H1 (cell line): ENCODE measurements around the gene WFDC5. TPM values are rescaled to one million over a fixed set of nuclear protein-coding genes. Genes with fewer than 3 reads are reported as not detected.

Source experiments
- CTCF ChIA-PET: fragments of 300-600 bp; sonication (Branson Sonifier 250); formaldehyde crosslinking; loops from one replicate; lab custom pipeline; 2021; ENCODE audit not compliant: partially characterized antibody; lab: Charles Lee
- POLR2A ChIA-PET: fragments of 300-600 bp; sonication (Branson Sonifier 250); formaldehyde crosslinking; loops from one replicate; lab custom pipeline; 2021; ENCODE audit warnings: inconsistent platforms; ENCODE audit not compliant: partially characterized antibody; lab: Charles Lee
- DNase-seq, 2 experiments: peaks; one replicate each; pipeline versions ENCODE4 v3.0.0 to v3.0.0-alpha.2; 2010 to 2022; ENCODE audit warnings: low spot score in 2 of 2, low read depth in 1 of 2, mixed read lengths in 1 of 2
- FAIRE-seq: peaks from 2 replicates; lab custom pipeline; 2011; peaks lifted over from hg19 to GRCh38; lab: Jason Lieb, UNC
- H2AFZ ChIP-seq: 2 replicates; pipeline ENCODE4 v1.8.1; 2012; ENCODE audit warnings: low read length, inconsistent platforms
- H2AK5ac ChIP-seq: 2 replicates; pipeline ENCODE4 v1.6.1; 2013; ENCODE audit warnings: low read depth, low read length
- H2BK120ac ChIP-seq: replicated peaks from 2 replicates; pipeline ENCODE3; 2013; ENCODE audit warnings: low read depth, low read length, inconsistent platforms
- H2BK12ac ChIP-seq: 2 replicates; pipeline ENCODE4 v1.6.1; 2013; ENCODE audit warnings: low read depth, low read length
- H2BK15ac ChIP-seq: 2 replicates; pipeline ENCODE4 v1.6.1; 2013; ENCODE audit warnings: low read length
- H2BK20ac ChIP-seq: 2 replicates; pipeline ENCODE4 v1.6.1; 2013; ENCODE audit warnings: low read length
- H2BK5ac ChIP-seq: 2 replicates; pipeline ENCODE4 v1.6.1; 2013; ENCODE audit warnings: low read depth, low read length
- H3K14ac ChIP-seq: 2 replicates; pipeline ENCODE4 v1.6.1; 2013; ENCODE audit warnings: inconsistent platforms; ENCODE audit not compliant: insufficient read length
- H3K18ac ChIP-seq: 2 replicates; pipeline ENCODE4 v1.6.1; 2013; ENCODE audit warnings: low read length; ENCODE audit errors: extremely low read depth
- H3K23ac ChIP-seq: 2 replicates; pipeline ENCODE4 v1.6.1; 2013; ENCODE audit warnings: inconsistent platforms; ENCODE audit not compliant: insufficient read length
- H3K23me2 ChIP-seq: 2 replicates; pipeline ENCODE4 v1.6.1; 2013; ENCODE audit warnings: low read depth, low read length
- H3K27ac ChIP-seq: 2 replicates; pipeline ENCODE4 v1.6.1; 2011; ENCODE audit warnings: low read depth, low read length, inconsistent platforms
- H3K27me3 ChIP-seq, 4 experiments: replicated peaks in 1 of 4; 1 replicate in 1 of 4; 2 replicates in 3 of 4; pipeline versions ENCODE4 v1.6.1 to v1.8.1; 2011 to 2013; ENCODE audit warnings: low read length in 3 of 4, mild to moderate bottlenecking in 3 of 4, inconsistent platforms in 2 of 4, mixed read lengths in 2 of 4, moderate library complexity in 1 of 4; ENCODE audit not compliant: control insufficient read depth in 3 of 4, insufficient read depth in 3 of 4; ENCODE audit errors: extremely low read depth in 1 of 4
- H3K36me3 ChIP-seq, 4 experiments: 2 replicates each; pipeline versions ENCODE4 v1.6.1 to v1.8.1; 2011 to 2013; ENCODE audit warnings: mild to moderate bottlenecking in 4 of 4, low read length in 3 of 4, moderate library complexity in 2 of 4, control low read depth in 1 of 4, inconsistent platforms in 1 of 4; ENCODE audit not compliant: insufficient read depth in 4 of 4, control insufficient read depth in 2 of 4
- H3K4ac ChIP-seq: replicated peaks from 2 replicates; pipeline ENCODE3; 2013; ENCODE audit warnings: low read length, low read depth, mixed read lengths, inconsistent platforms; ENCODE audit not compliant: insufficient read length
- H3K4me1 ChIP-seq, 4 experiments: replicated peaks in 1 of 4; 1 replicate in 1 of 4; 2 replicates in 3 of 4; pipeline versions ENCODE4 v1.6.1 to v1.8.1; 2011 to 2013; ENCODE audit warnings: low read length in 3 of 4, inconsistent platforms in 2 of 4, mixed read lengths in 1 of 4; ENCODE audit not compliant: insufficient read depth in 4 of 4, control insufficient read depth in 3 of 4
- H3K4me2 ChIP-seq, 2 experiments: 2 replicates each; pipeline versions ENCODE4 v1.6.1 to v1.8.1; 2011 to 2013; ENCODE audit warnings: low read depth in 2 of 2, low read length in 2 of 2, control low read depth in 1 of 2, inconsistent platforms in 1 of 2, mild to moderate bottlenecking in 1 of 2; ENCODE audit not compliant: insufficient read depth in 1 of 2
- H3K4me3 ChIP-seq, 4 experiments: fragments of 200-600, 300-600 bp in 1 of 4; sonication (generic), shearing (Covaris generic), sonication (Bioruptor Twin) in 1 of 4; 2 replicates each; pipeline versions ENCODE4 v1.5.1 to v1.8.1; 2011 to 2016; ENCODE audit warnings: low read length in 4 of 4, low read depth in 3 of 4, control low read depth in 2 of 4, inconsistent platforms in 2 of 4, mild to moderate bottlenecking in 2 of 4, mixed read lengths in 1 of 4, moderate library complexity in 1 of 4; ENCODE audit not compliant: insufficient read depth in 2 of 4; ENCODE audit errors: extremely low read depth in 1 of 4
- H3K56ac ChIP-seq: replicated peaks from 2 replicates; pipeline ENCODE3; 2013; ENCODE audit warnings: low read depth, mild to moderate bottlenecking, mixed read lengths, low read length, inconsistent platforms; ENCODE audit not compliant: insufficient read length
- H3K79me1 ChIP-seq: 2 replicates; pipeline ENCODE4 v1.6.1; 2013; ENCODE audit warnings: low read depth, low read length, control low read depth
- H3K79me2 ChIP-seq, 2 experiments: 2 replicates each; pipeline versions ENCODE4 v1.6.1 to v1.8.1; 2012 to 2013; ENCODE audit warnings: low read length in 2 of 2, mild to moderate bottlenecking in 2 of 2, inconsistent platforms in 1 of 2; ENCODE audit not compliant: insufficient read depth in 2 of 2, control insufficient read depth in 1 of 2
- H3K9ac ChIP-seq, 4 experiments: replicated peaks in 1 of 4; 1 replicate in 1 of 4; 2 replicates in 3 of 4; pipeline versions ENCODE4 v1.6.1 to v1.8.1; 2011 to 2013; ENCODE audit warnings: low read depth in 3 of 4, low read length in 3 of 4, control low read depth in 2 of 4, mild to moderate bottlenecking in 2 of 4, moderate library complexity in 2 of 4, inconsistent platforms in 1 of 4; ENCODE audit errors: extremely low read depth in 1 of 4
- H3K9me3 ChIP-seq, 2 experiments: 2 replicates each; pipeline versions ENCODE4 v1.6.1 to v1.8.1; 2012 to 2013; ENCODE audit warnings: mild to moderate bottlenecking in 2 of 2, moderate library complexity in 2 of 2, control low read depth in 1 of 2, inconsistent platforms in 1 of 2, low read depth in 1 of 2, low read length in 1 of 2, mixed read lengths in 1 of 2; ENCODE audit not compliant: insufficient read depth in 2 of 2
- H4K20me1 ChIP-seq, 2 experiments: replicated peaks in 1 of 2; 2 replicates each; pipeline versions ENCODE3 to v1.8.1; 2011 to 2013; ENCODE audit warnings: inconsistent platforms in 2 of 2, low read length in 2 of 2, mild to moderate bottlenecking in 1 of 2; ENCODE audit not compliant: insufficient read depth in 2 of 2, control insufficient read depth in 1 of 2
- H4K5ac ChIP-seq: 2 replicates; pipeline ENCODE4 v1.6.1; 2013; ENCODE audit warnings: low read length, low read depth, mixed read lengths, inconsistent platforms; ENCODE audit not compliant: insufficient read length
- H4K8ac ChIP-seq: 2 replicates; pipeline ENCODE4 v1.8.0; 2013; ENCODE audit warnings: mild to moderate bottlenecking, moderate library complexity, low read length, inconsistent platforms; ENCODE audit not compliant: insufficient read depth; ENCODE audit errors: extremely low read depth
- H4K91ac ChIP-seq: replicated peaks from 2 replicates; pipeline ENCODE3; 2013; ENCODE audit warnings: low read length, mixed read lengths, inconsistent platforms; ENCODE audit not compliant: insufficient read length
- EGR1 ChIP-seq: IDR thresholded peaks from 2 replicates; pipeline ENCODE4 v1.6.1; 2011; ENCODE audit warnings: low read depth, low read length, borderline replicate concordance
- EZH2 ChIP-seq: fragments of 200-600 bp; sonication (generic); IDR thresholded peaks from 2 replicates; pipeline ENCODE4 v1.7.1; 2012; ENCODE audit warnings: low read depth, mild to moderate bottlenecking, moderate library complexity, low read length, inconsistent platforms; ENCODE audit not compliant: severe bottlenecking
- NRF1 ChIP-seq: IDR thresholded peaks from 2 replicates; pipeline ENCODE4 v1.6.1; 2011; ENCODE audit warnings: mild to moderate bottlenecking, low read depth, low read length, improper control_type of control experiment
- PHF8 ChIP-seq: fragments of 200-600 bp; sonication (generic); conservative IDR thresholded peaks from 2 replicates; pipeline ENCODE4 v1.7.1; 2012; ENCODE audit warnings: low read depth, mild to moderate bottlenecking, inconsistent platforms, low read length, moderate library complexity
- POLR2A ChIP-seq, 2 experiments: IDR thresholded peaks; 1 replicate in 1 of 2; 2 replicates in 1 of 2; pipeline ENCODE4 v1.6.1; 2011; ENCODE audit warnings: low read depth in 2 of 2, low read length in 2 of 2, mild to moderate bottlenecking in 2 of 2; ENCODE audit errors: control extremely low read depth in 1 of 2
- RXRA ChIP-seq: IDR thresholded peaks from 2 replicates; pipeline ENCODE4 v1.6.1; 2011; ENCODE audit warnings: low read depth, mild to moderate bottlenecking, low read length, moderate library complexity; ENCODE audit not compliant: insufficient read depth
- SP2 ChIP-seq: IDR thresholded peaks from 2 replicates; pipeline ENCODE4 v1.6.1; 2012; ENCODE audit warnings: mild to moderate bottlenecking, low read length, inconsistent platforms
- TBP ChIP-seq: IDR thresholded peaks from 2 replicates; pipeline ENCODE4 v1.6.1; 2011; ENCODE audit warnings: low read depth, low read length, improper control_type of control experiment
- USF2 ChIP-seq: IDR thresholded peaks from 2 replicates; pipeline ENCODE4 v1.6.1; 2011; ENCODE audit warnings: low read length, improper control_type of control experiment
- ZNF274 ChIP-seq: IDR thresholded peaks from 2 replicates; pipeline ENCODE4 v1.7.0; 2012; ENCODE audit warnings: low read length, borderline replicate concordance; ENCODE audit errors: extremely low read depth
- WGBS, 2 experiments: shearing (Covaris generic) in 1 of 2; methylation state at CpG; one replicate each; pipeline versions ENCODE4 v1.1.6 to v1.1.7; 2013 to 2015; ENCODE audit warnings: low lambda C conversion rate in 2 of 2, mixed read lengths in 2 of 2, inconsistent platforms in 1 of 2, low coverage in 1 of 2, missing lambda C conversion rate in 1 of 2; ENCODE audit not compliant: insufficient replicate concordance in 2 of 2, insufficient coverage in 1 of 2, insufficient read length in 1 of 2; ENCODE audit errors: extremely low coverage in 1 of 2, missing lambda C conversion rate in 1 of 2; 5-methylcytosine and 5-hydroxymethylcytosine counted together
- polyA plus RNA-seq, 7 experiments: library from polyadenylated mRNA; depleted of rRNA in 3 of 7; stranded (reverse) in 5 of 7; unstranded in 2 of 7; fragments of >200 nt in 5 of 7; fragments of 200-250 nt in 2 of 7; gene quantifications; 1 replicate in 5 of 7; 2 replicates in 1 of 7; 4 replicates in 1 of 7; pipeline versions ENCODE4 v1.2.1 to v1.2.3, GENCODE V29; 2011 to 2013; ENCODE audit warnings: missing spikeins in 2 of 7, mixed read lengths in 2 of 7
- total RNA-seq: library from RNA; stranded (reverse); fragmentation: NEBNext Ultra II Directional; extraction: Animal tissue kit (Norgen Biotek cat#: 25700); gene quantifications from 2 replicates; pipeline ENCODE4 v1.2.1, GENCODE V29; 2021
- TF ChIP-seq, protein P1 (sequence below), 3 experiments: IDR thresholded peaks; 1 replicate in 2 of 3; 2 replicates in 1 of 3; pipeline versions ENCODE4 v1.5.1 to v1.6.1; 2011; ENCODE audit warnings: low read length in 3 of 3, mild to moderate bottlenecking in 3 of 3, inconsistent platforms in 2 of 3, low read depth in 1 of 3, moderate library complexity in 1 of 3; ENCODE audit not compliant: insufficient read depth in 1 of 3; ENCODE audit errors: control extremely low read depth in 1 of 3

Gene WFDC5
- total and polyA plus RNA-seq, 2 of the 8 experiments (the other 6 are each of a cell fraction or from before 2014, with no cell fraction given) = not detected

DNA sequence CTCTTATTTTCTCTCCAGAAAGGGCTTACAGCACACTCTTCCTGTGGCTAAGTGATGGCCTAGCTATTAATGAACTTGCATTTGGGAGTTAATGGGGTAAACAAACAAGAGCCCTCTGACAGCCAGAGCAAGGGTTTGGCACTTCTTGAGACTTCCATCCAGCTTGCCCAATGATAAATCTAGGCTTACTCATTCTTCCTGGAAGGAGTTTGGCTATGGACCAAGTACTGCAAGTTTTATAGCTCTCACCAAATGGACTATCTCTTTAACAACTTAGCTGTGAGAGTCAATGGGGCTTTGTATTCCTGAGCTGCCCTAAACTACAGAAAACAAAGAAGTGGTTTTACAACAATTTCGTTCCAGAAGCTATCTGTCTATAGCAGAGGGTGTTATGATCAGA, 43.0 kb upstream of the WFDC5 start:
- Histone ChIP-seq H3K36me3 (no peaks in the 10 kb centered on the region), H2AFZ (no peak overlapping the region), H3K27me3 (peaks cover 0 to 1% (median 0%) of the 10 kb centered on the region in 4 experiments; a peak in 1 of 7 replicates), H3K79me1 (no peaks in the 10 kb centered on the region), H2AK5ac (no peak overlapping the region), H3K9ac (no peak overlapping the region), H3K4me3 (no peak overlapping the region), H2BK120ac (no peak overlapping the region), H4K8ac (no peak overlapping the region), H3K27ac (no peak overlapping the region), H3K23ac (no peak overlapping the region), H2BK15ac (no peak overlapping the region), H3K18ac (no peak overlapping the region), H4K5ac (no peak overlapping the region), H2BK12ac (no peak overlapping the region), H3K4ac (no peak overlapping the region), H2BK20ac (no peak overlapping the region), H3K79me2 (no peaks in the 10 kb centered on the region), H3K9me3 (peaks cover 2 to 4% of the 10 kb centered on the region in 2 experiments; a peak in 2 of 4 replicates), H3K23me2 (no peaks in the 10 kb centered on the region), H2BK5ac (no peak overlapping the region), H3K14ac (no peak overlapping the region), H4K91ac (no peak overlapping the region), H3K56ac (no peak overlapping the region), H4K20me1 (no peaks in the 10 kb centered on the region), H3K4me1 (no peaks in the 10 kb centered on the region), H3K4me2 (no peak overlapping the region)
- WGBS, 2 experiments = 72% methylated on average over 1 of the region's 1 CpG; no CpG with 5 or more reads in 1 of the 2 experiments
- POLR2A ChIA-PET = no interaction called here
- no peak for DNase-seq
- FAIRE-seq = no peak
- CTCF ChIA-PET = interaction anchor here (0.7 to 1.8 kb wide), 2 partner anchors 19 to 72 kb away, joined by 4 to 14 read pairs; no protein-coding TSS in a partner anchor
- TF ChIP-seq EGR1 (no peak), SP2 (no peak), POLR2A (IDR thresholded peaks at IDR 0.05; ENCODE audit: control extremely low read depth in 1 of 2, low read depth in 2 of 2, low read length in 2 of 2) (no peak), TBP (no peak), ZNF274 (no peak), RXRA (no peak), NRF1 (no peak), PHF8 (no peak), USF2 (no peak), EZH2 (no peak)
- TF ChIP-seq, protein P1, sequence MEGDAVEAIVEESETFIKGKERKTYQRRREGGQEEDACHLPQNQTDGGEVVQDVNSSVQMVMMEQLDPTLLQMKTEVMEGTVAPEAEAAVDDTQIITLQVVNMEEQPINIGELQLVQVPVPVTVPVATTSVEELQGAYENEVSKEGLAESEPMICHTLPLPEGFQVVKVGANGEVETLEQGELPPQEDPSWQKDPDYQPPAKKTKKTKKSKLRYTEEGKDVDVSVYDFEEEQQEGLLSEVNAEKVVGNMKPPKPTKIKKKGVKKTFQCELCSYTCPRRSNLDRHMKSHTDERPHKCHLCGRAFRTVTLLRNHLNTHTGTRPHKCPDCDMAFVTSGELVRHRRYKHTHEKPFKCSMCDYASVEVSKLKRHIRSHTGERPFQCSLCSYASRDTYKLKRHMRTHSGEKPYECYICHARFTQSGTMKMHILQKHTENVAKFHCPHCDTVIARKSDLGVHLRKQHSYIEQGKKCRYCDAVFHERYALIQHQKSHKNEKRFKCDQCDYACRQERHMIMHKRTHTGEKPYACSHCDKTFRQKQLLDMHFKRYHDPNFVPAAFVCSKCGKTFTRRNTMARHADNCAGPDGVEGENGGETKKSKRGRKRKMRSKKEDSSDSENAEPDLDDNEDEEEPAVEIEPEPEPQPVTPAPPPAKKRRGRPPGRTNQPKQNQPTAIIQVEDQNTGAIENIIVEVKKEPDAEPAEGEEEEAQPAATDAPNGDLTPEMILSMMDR (IDR thresholded peaks at IDR 0.05; ENCODE audit: control extremely low read depth in 1 of 3, insufficient read depth in 1 of 3, low read depth in 1 of 3, low read length in 3 of 3) = no peak
